ENCODE measurements around the gene JAZF1.
A peak's percentile ranks its signal among the peaks of the same experiment; 100 is the strongest.

JAZF1 gene

GRCh38 chr7:28152594-28152993 lies 28.0 kb downstream of the JAZF1 start:
- H3K4me3 ChIP-seq (ENCODE audit: low read depth, low read length), result no peak overlapping the region

GRCh38 chr7:28151965-28152364 lies 28.6 kb downstream of the JAZF1 start:
- TF ChIP-seq CTCF (IDR thresholded peaks at IDR 0.05; ENCODE audit: low read depth, low read length, missing control alignments), result no peak
- no peak overlapping the region for H3K4me3 ChIP-seq (ENCODE audit: low read depth, low read length)
- DNase-seq (ENCODE audit: low read depth), result no peak

More at GRCh38 chr7:28152594-28152993, 28.0 kb downstream of the JAZF1 start:
- no peak for TF ChIP-seq CTCF (IDR thresholded peaks at IDR 0.05; ENCODE audit: low read depth, low read length, missing control alignments)
- DNase-seq (ENCODE audit: low read depth), result no peak

- no peak for DNase-seq (ENCODE audit: low read depth)
- H3K4me3 ChIP-seq (ENCODE audit: low read depth, low read length), result no peak overlapping the region
- TF ChIP-seq CTCF (IDR thresholded peaks at IDR 0.05; ENCODE audit: low read depth, low read length, missing control alignments), result no peak
Measured at GRCh38 chr7:28149291-28150101, 31.1 kb downstream of the JAZF1 start.

DNA sequence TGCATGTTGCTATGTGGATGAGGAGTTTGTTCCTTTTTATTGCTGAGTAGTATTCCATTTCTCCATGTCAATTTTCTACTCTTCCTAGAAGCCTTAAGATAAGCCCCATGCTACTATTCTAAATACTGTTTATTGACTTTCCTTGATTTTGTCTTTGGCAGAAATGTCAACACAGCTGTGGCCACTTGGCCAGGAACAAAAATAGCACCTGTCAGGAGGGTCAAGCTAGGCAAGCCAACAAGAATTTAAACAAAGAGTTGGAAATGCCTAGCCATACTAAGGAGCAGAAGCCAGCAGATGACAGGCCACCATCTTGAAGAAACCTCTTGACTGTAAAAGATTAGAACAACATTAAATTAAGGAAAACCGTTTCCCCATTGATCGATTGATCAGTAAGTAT lies 34.7 kb downstream of the JAZF1 start:
- H3K4me3 ChIP-seq (ENCODE audit: low read depth, low read length), result no peak overlapping the region
- DNase-seq (ENCODE audit: low read depth), result no peak
- no peak for TF ChIP-seq CTCF (IDR thresholded peaks at IDR 0.05; ENCODE audit: low read depth, low read length, missing control alignments)

DNA sequence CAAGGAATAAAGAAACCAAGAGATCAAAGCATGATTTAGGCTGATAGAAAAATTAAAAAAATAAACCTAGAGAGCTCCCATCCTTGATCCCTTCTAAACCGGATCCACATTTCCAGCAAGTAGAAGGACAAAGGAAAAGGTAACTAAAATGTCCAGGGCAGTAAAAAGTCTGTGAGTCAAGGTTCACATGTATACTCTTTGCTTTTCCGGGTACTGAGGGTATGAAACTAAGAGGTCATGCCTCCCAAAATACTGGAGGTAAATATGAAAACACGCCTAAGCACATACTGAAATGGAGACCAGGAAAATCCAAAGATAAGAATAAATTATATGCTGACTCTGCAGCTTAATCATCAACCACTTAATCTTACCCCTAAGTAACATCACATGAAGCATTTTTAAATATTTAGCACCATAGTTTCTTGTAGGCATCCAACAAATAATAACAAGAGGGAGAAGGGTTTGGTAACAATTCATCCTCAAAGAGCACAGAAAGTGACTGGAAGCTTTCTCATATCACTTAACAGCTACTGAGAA lies 35.4 kb downstream of the JAZF1 start:
- no peak for TF ChIP-seq CTCF (IDR thresholded peaks at IDR 0.05; ENCODE audit: low read depth, low read length, missing control alignments)
- no peak overlapping the region for H3K4me3 ChIP-seq (ENCODE audit: low read depth, low read length)
- DNase-seq (ENCODE audit: low read depth), result no peak

GRCh38 chr7:28144266-28144665 lies 36.3 kb downstream of the JAZF1 start:
- DNase-seq (ENCODE audit: low read depth), result no peak
- no peak for TF ChIP-seq CTCF (IDR thresholded peaks at IDR 0.05; ENCODE audit: low read depth, low read length, missing control alignments)
- H3K4me3 ChIP-seq (ENCODE audit: low read depth, low read length), result no peak overlapping the region

GRCh38 chr7:28142650-28143049 lies 37.9 kb downstream of the JAZF1 start:
- no peak for DNase-seq (ENCODE audit: low read depth)
- no peak overlapping the region for H3K4me3 ChIP-seq (ENCODE audit: low read depth, low read length)
- TF ChIP-seq CTCF (IDR thresholded peaks at IDR 0.05; ENCODE audit: low read depth, low read length, missing control alignments), result peak; percentile 18
